ENCODE measurements around the gene CAPN6.

The CAPN6 gene

DNA sequence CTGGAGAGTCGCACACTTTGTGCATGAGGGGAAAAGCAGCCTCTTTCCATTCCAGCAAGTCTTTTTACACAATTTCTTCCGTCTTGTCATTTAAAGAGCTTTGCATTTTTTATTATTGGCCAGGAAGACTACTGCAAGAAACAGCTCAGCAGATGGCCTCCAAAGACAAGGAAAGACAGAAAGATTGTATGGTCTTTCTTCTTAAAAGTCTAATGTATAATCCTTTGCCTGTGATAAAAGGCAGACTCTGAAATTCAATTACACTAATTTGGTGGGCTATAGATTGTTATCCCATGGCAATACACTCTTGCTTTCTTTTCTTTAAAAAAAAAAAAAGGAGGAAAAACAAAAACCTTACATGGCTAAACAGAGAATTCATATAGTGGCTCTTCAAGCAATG lies 5.9 kb downstream of the CAPN6 start:
- POLR2A ChIA-PET (ENCODE audit: low non-redundant PET), result no interaction called here
- TF ChIP-seq CTCF (conservative IDR thresholded peaks at IDR 0.05; ENCODE audit: low read depth), result no peak
- CTCF ChIA-PET, result no interaction called here
- no peak for DNase-seq (ENCODE audit: low spot score)
- H3K27ac ChIP-seq, result no peak overlapping the region

DNA sequence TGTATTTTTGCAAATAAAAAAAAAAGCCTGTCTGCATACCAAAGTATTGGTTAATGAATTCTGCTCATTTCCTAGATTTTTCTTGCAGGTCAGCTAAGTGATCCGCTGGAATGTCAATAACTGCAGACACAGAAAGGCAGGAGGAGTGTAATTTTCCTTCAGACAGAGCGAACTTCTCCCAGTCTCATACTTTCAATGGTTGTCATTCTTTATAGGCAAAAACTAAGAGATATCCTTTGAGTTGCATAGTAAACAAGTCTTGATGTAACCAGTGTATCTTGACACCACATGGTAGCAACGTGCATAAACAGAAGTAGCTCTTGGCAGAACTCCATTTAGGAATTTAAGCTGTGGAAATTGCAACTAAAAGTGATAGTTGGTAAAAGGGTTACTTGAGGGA lies 8.2 kb downstream of the CAPN6 start:
- CTCF ChIA-PET, result interaction anchor here (0.7 kb wide), 1 partner anchor 345 kb away, joined by 4 read pairs; no protein-coding TSS in a partner anchor
- TF ChIP-seq CTCF (conservative IDR thresholded peaks at IDR 0.05; ENCODE audit: low read depth), result no peak
- no peak for DNase-seq (ENCODE audit: low spot score)
- H3K27ac ChIP-seq, result no peak overlapping the region
- POLR2A ChIA-PET (ENCODE audit: low non-redundant PET), result no interaction called here

DNA sequence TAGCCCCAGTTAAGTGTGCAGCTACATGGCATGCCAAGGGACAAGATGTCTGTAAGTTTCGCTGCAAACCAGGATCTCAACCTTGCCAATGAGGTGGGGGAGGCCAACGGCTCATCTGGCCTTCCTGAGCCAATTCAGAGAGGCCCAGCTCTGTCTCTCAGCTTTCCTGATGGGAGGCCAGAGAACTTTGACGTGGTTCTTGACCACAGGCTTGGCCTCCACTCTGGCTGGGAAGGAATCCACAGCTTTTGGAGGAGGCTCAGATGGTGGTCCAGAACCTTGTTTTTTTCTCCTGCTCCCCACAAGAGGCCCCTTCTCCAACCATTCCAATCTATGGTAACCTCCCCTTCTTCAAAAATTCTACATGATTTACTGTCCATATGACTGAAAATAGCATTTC lies 9.8 kb downstream of the CAPN6 start:
- ChIA-PET CTCF (no interaction called here), POLR2A (ENCODE audit: low non-redundant PET) (no interaction called here)
- DNase-seq (ENCODE audit: low spot score), result no peak
- no peak overlapping the region for H3K27ac ChIP-seq
- no peak for TF ChIP-seq CTCF (conservative IDR thresholded peaks at IDR 0.05; ENCODE audit: low read depth)

- CTCF ChIA-PET, result no interaction called here
- no peak for TF ChIP-seq CTCF (conservative IDR thresholded peaks at IDR 0.05; ENCODE audit: low read depth)
- POLR2A ChIA-PET (ENCODE audit: low non-redundant PET), result no interaction called here
- H3K27ac ChIP-seq, result no peak overlapping the region
- no peak for DNase-seq (ENCODE audit: low spot score)
Measured at GRCh38 chrX:111259559-111259958, 10.7 kb downstream of the CAPN6 start.

- no peak for TF ChIP-seq CTCF (conservative IDR thresholded peaks at IDR 0.05; ENCODE audit: low read depth)
- ChIA-PET POLR2A (ENCODE audit: low non-redundant PET) (no interaction called here), CTCF (no interaction called here)
- H3K27ac ChIP-seq, result no peak overlapping the region
- DNase-seq (ENCODE audit: low spot score), result no peak
Measured at GRCh38 chrX:111257733-111258132, 12.6 kb downstream of the CAPN6 start.

GRCh38 chrX:111254896-111255693 lies 15.2 kb downstream of the CAPN6 start:
- ChIA-PET POLR2A (ENCODE audit: low non-redundant PET) (no interaction called here), CTCF (interaction anchor here (0.6 kb wide), 1 partner anchor 145 kb away, joined by 3 read pairs; no protein-coding TSS in a partner anchor)
- DNase-seq (ENCODE audit: low spot score), result no peak
- TF ChIP-seq CTCF (conservative IDR thresholded peaks at IDR 0.05; ENCODE audit: low read depth), result no peak
- no peak overlapping the region for H3K27ac ChIP-seq
